NT2/D1 (cell line): ENCODE results near the gene KANSL2.

Experiments used
- SUZ12 ChIP-seq: IDR thresholded peaks from 2 replicates; pipeline ENCODE4 v1.6.1; 2011; ENCODE audit not compliant: insufficient read length, insufficient read depth; ENCODE audit errors: extremely low read depth
- YY1 ChIP-seq: IDR thresholded peaks from 2 replicates; pipeline ENCODE4 v1.6.1; 2011; ENCODE audit not compliant: insufficient read length, insufficient read depth
- ZNF274 ChIP-seq: IDR thresholded peaks from 2 replicates; pipeline ENCODE4 v1.6.1; 2011; ENCODE audit warnings: mild to moderate bottlenecking, low read depth, low read length

GRCh38 chr12:48691826-48692487, 9.9 kb upstream of the KANSL2 start:
- no peak for TF ChIP-seq SUZ12
- no peak for TF ChIP-seq YY1
- no peak for TF ChIP-seq ZNF274
